ENCODE results near the gene NINJ1. TPM values are rescaled to one million over a fixed set of nuclear protein-coding genes. Genes with fewer than 3 reads are reported as not detected.

NINJ1 gene
- total RNA-seq, result 53.3 TPM

- ATAC-seq (peak; percentile 79), DNase-seq (ENCODE audit: low spot score) (peak; percentile 79)
These were observed at the start of gene NINJ1 for GRCh38 chr9:93134015-93134739. Gene NINJ1, minus strand, starts transcription at chr9:93134251. Its CDS starts 34 bp downstream, at chr9:93134217.

- DNase-seq (ENCODE audit: low spot score), result no peak
These were observed 49.1 kb upstream of the NINJ1 start for GRCh38 chr9:93183131-93183662.

GRCh38 chr9:93182572-93182971, 48.5 kb upstream of the NINJ1 start:
- no peak for ATAC-seq
- no peak for DNase-seq (ENCODE audit: low spot score)

More at GRCh38 chr9:93183131-93183662, 49.1 kb upstream of the NINJ1 start:
- no peak for ATAC-seq

- ATAC-seq (no peak), DNase-seq (ENCODE audit: low spot score) (no peak)
These were observed 47.8 kb upstream of the NINJ1 start for GRCh38 chr9:93181672-93182435.

- ATAC-seq (no peak), DNase-seq (ENCODE audit: low spot score) (no peak)
These were observed 46.9 kb upstream of the NINJ1 start for GRCh38 chr9:93180938-93181337.

GRCh38 chr9:93178851-93179786, 45.1 kb upstream of the NINJ1 start:
- DNase-seq (ENCODE audit: low spot score) (no peak), ATAC-seq (no peak)

- no peak for ATAC-seq
- peak; percentile 40 for DNase-seq (ENCODE audit: low spot score)
These were observed 43.6 kb upstream of the NINJ1 start for GRCh38 chr9:93177676-93178075.

- DNase-seq (ENCODE audit: low spot score) (no peak), ATAC-seq (no peak)
These were observed 40.9 kb upstream of the NINJ1 start for GRCh38 chr9:93174976-93175375.

- DNase-seq (ENCODE audit: low spot score) (no peak), ATAC-seq (peak; percentile 47)
These were observed 39.5 kb upstream of the NINJ1 start for GRCh38 chr9:93173365-93174051.

- no peak for DNase-seq (ENCODE audit: low spot score)
These were observed 38.8 kb upstream of the NINJ1 start for GRCh38 chr9:93172666-93173364.

GRCh38 chr9:93171261-93171990, 37.4 kb upstream of the NINJ1 start:
- ATAC-seq, result no peak
- no peak for DNase-seq (ENCODE audit: low spot score)

More at GRCh38 chr9:93172666-93173364, 38.8 kb upstream of the NINJ1 start:
- no peak for ATAC-seq

- ATAC-seq (no peak), DNase-seq (ENCODE audit: low spot score) (no peak)
These were observed 36.5 kb upstream of the NINJ1 start for GRCh38 chr9:93170571-93170970.

GRCh38 chr9:93169444-93169843, 35.4 kb upstream of the NINJ1 start:
- DNase-seq (ENCODE audit: low spot score), result no peak
- ATAC-seq, result no peak

- no peak for DNase-seq (ENCODE audit: low spot score)
- peak; percentile 30 for ATAC-seq
These were observed 34.5 kb upstream of the NINJ1 start for GRCh38 chr9:93168581-93168980.

- peak; percentile 77 for ATAC-seq
- no peak for DNase-seq (ENCODE audit: low spot score)
These were observed 33.8 kb upstream of the NINJ1 start for GRCh38 chr9:93167838-93168237.

- ATAC-seq, result no peak
- DNase-seq (ENCODE audit: low spot score), result no peak
These were observed 33.1 kb upstream of the NINJ1 start for GRCh38 chr9:93167185-93167584.

- no peak for DNase-seq (ENCODE audit: low spot score)
- no peak for ATAC-seq
These were observed 32.6 kb upstream of the NINJ1 start for GRCh38 chr9:93166699-93167098.

GRCh38 chr9:93164085-93164484, 30.0 kb upstream of the NINJ1 start:
- ATAC-seq, result no peak
- no peak for DNase-seq (ENCODE audit: low spot score)

Data from left lobe of liver (tissue), 2 donors.